Gastrocnemius medialis (tissue), 4 donors: ENCODE measurements around the gene ST6GALNAC1. TPM values are rescaled to one million over a fixed set of nuclear protein-coding genes. Genes with fewer than 3 reads are reported as not detected.

Experiments
- ATAC-seq, 2 donors: fragments of 150-250 bp; one replicate each; pipeline ENCODE4 v1.9.1; 2016
- DNase-seq, 2 donors: peaks; one replicate each; pipeline ENCODE4 v3.0.0-alpha.2; 2019
- H3K27ac ChIP-seq, 4 donors: fragments of 200-600 bp; sonication (generic); 1 replicate in 1 of 4; 2 replicates in 3 of 4; pipeline ENCODE4 v1.5.1; 2016 to 2018; ENCODE audit warnings: mild to moderate bottlenecking in 2 of 4, moderate library complexity in 1 of 4
- H3K27me3 ChIP-seq, 3 donors: fragments of 200-600 bp; sonication (generic) in 2 of 3; 1 replicate in 1 of 3; 2 replicates in 2 of 3; pipeline versions ENCODE4 v1.5.1 to v1.6.0; 2016 to 2019; ENCODE audit warnings: mild to moderate bottlenecking in 1 of 3, moderate library complexity in 1 of 3
- H3K36me3 ChIP-seq, 2 donors: fragments of 200-600 bp; sonication (generic) in 1 of 2; one replicate each; pipeline ENCODE4 v1.5.1; 2017 to 2018
- H3K4me1 ChIP-seq, 2 donors: fragments of 200-600 bp; sonication (generic) in 1 of 2; one replicate each; pipeline ENCODE4 v1.5.1; 2016 to 2017; ENCODE audit warnings: mild to moderate bottlenecking in 2 of 2
- H3K4me3 ChIP-seq, 4 donors: fragments of 200-600 bp; sonication (generic) in 3 of 4; 1 replicate in 1 of 4; 2 replicates in 3 of 4; pipeline ENCODE4 v1.5.1; 2016 to 2019; ENCODE audit warnings: mild to moderate bottlenecking in 2 of 4
- H3K9me3 ChIP-seq, 3 donors: fragments of 200-600 bp; sonication (generic) in 2 of 3; 1 replicate in 1 of 3; 2 replicates in 2 of 3; pipeline ENCODE4 v1.5.1; 2016 to 2019
- CTCF ChIP-seq, 5 experiments: fragments of 450-650 bp in 3 of 5; fragments of 200-600 bp in 2 of 5; sonication (generic) in 2 of 5; IDR thresholded peaks in 4 of 5; conservative IDR thresholded peaks in 1 of 5; 1 replicate in 4 of 5; 2 replicates in 1 of 5; pipeline ENCODE4 v1.5.1; 2016 to 2019; ENCODE audit warnings: antibody characterized with exemption in 5 of 5, mild to moderate bottlenecking in 3 of 5, moderate library complexity in 3 of 5
- POLR2A ChIP-seq, 2 donors: fragments of 450-650 bp; IDR thresholded peaks; one replicate each; pipeline ENCODE4 v1.6.1; 2017; ENCODE audit warnings: antibody characterized with exemption in 2 of 2, mild to moderate bottlenecking in 2 of 2, moderate library complexity in 2 of 2
- in situ Hi-C, 4 donors: fragments of 200-750 bp; cut with MboI; loops; one replicate each; pipeline versions ENCODE4 v1.15.0 to v1.8.0; 2017; ENCODE audit warnings: low sequenced_read_pairs in 4 of 4
- intact Hi-C: fragments of 100-400 bp; cut with DNase I; formaldehyde crosslinking; loops from one replicate; pipeline ENCODE4 v1.15.1; 2023; ENCODE audit warnings: low total_unique reads
- total RNA-seq, 4 donors: library from RNA; depleted of rRNA; stranded (reverse); fragments of >200 nt; gene quantifications; one replicate each; pipeline versions ENCODE4 v1.1.0 to v1.2.3, GENCODE V29; 2016

Gene ST6GALNAC1
- total RNA-seq, 4 donors from 2014 or later = 1.5 to 4.3 (median 2.0) TPM

GRCh38 chr17:76682296-76682695, 38.7 kb upstream of the ST6GALNAC1 start:
- Histone ChIP-seq H3K36me3 (no peaks in the 10 kb centered on the region), H3K9me3 (no peaks in the 10 kb centered on the region), H3K4me1 (peaks cover 9 to 20% of the 10 kb centered on the region in 2 donors), H3K27me3 (no peaks in the 10 kb centered on the region), H3K27ac (peak overlapping the region in 1 of 4 donors; percentile 3), H3K4me3 (no peak overlapping the region)
- ATAC-seq (peak; percentile 21 to 30), DNase-seq (no peak)
- in situ Hi-C loops (no loop called here), intact Hi-C loops (no loop called here)
- TF ChIP-seq POLR2A (IDR thresholded peaks at IDR 0.05) = no peak
- TF ChIP-seq CTCF (IDR thresholded peaks at IDR 0.05 in 4 of 5, conservative IDR thresholded peaks at IDR 0.05 in 1 of 5) = no peak

GRCh38 chr17:76681222-76682137, 37.9 kb upstream of the ST6GALNAC1 start:
- peak overlapping the region in 3 of 4 donors; percentile 3 to 45 (median 24) for H3K27ac ChIP-seq
- peak; percentile 24 to 37 for ATAC-seq
- H3K4me3 ChIP-seq = no peak overlapping the region
- peak in 1 of 2 donors; percentile 44 for DNase-seq
- peak; percentile 36 to 70 (median 55) for TF ChIP-seq CTCF (IDR thresholded peaks at IDR 0.05 in 4 of 5, conservative IDR thresholded peaks at IDR 0.05 in 1 of 5)
- TF ChIP-seq POLR2A (IDR thresholded peaks at IDR 0.05) = no peak
- H3K9me3 ChIP-seq = no peaks in the 10 kb centered on the region
- peaks cover 2 to 11% of the 10 kb centered on the region in 2 donors for H3K4me1 ChIP-seq
- intact Hi-C loops = no loop called here
- no peaks in the 10 kb centered on the region for H3K36me3 ChIP-seq
- no peaks in the 10 kb centered on the region for H3K27me3 ChIP-seq
- in situ Hi-C loops = no loop called here

GRCh38 chr17:76679239-76679638, 35.7 kb upstream of the ST6GALNAC1 start:
- DNase-seq (no peak), ATAC-seq (no peak)
- TF ChIP-seq CTCF (IDR thresholded peaks at IDR 0.05 in 4 of 5, conservative IDR thresholded peaks at IDR 0.05 in 1 of 5) (no peak), POLR2A (IDR thresholded peaks at IDR 0.05) (no peak)
- in situ Hi-C loops (no loop called here), intact Hi-C loops (no loop called here)
- no peak overlapping the region for H3K4me3 ChIP-seq
- no peaks in the 10 kb centered on the region for H3K9me3 ChIP-seq
- no peaks in the 10 kb centered on the region for H3K27me3 ChIP-seq
- H3K4me1 ChIP-seq = peaks cover 0 to 7% of the 10 kb centered on the region in 2 donors
- H3K36me3 ChIP-seq = no peaks in the 10 kb centered on the region
- no peak overlapping the region for H3K27ac ChIP-seq

- DNase-seq (no peak), ATAC-seq (no peak)
- peaks cover 0 to 7% of the 10 kb centered on the region in 2 donors for H3K4me1 ChIP-seq
- in situ Hi-C loops = no loop called here
- no peak overlapping the region for H3K27ac ChIP-seq
- TF ChIP-seq CTCF (IDR thresholded peaks at IDR 0.05 in 4 of 5, conservative IDR thresholded peaks at IDR 0.05 in 1 of 5) (no peak), POLR2A (IDR thresholded peaks at IDR 0.05) (no peak)
- H3K9me3 ChIP-seq = no peaks in the 10 kb centered on the region
- no peaks in the 10 kb centered on the region for H3K36me3 ChIP-seq
- H3K4me3 ChIP-seq = no peak overlapping the region
- no peaks in the 10 kb centered on the region for H3K27me3 ChIP-seq
- intact Hi-C loops = no loop called here
These were observed 34.8 kb upstream of the ST6GALNAC1 start for GRCh38 chr17:76678330-76678729.
